ENCODE data around the gene ADCK2.
"Not testable (repeated sequence)": the region's sequence is repeated elsewhere in the genome, so short reads cannot be mapped to it uniquely, and the experiment has no call there.

The ADCK2 gene

DNA sequence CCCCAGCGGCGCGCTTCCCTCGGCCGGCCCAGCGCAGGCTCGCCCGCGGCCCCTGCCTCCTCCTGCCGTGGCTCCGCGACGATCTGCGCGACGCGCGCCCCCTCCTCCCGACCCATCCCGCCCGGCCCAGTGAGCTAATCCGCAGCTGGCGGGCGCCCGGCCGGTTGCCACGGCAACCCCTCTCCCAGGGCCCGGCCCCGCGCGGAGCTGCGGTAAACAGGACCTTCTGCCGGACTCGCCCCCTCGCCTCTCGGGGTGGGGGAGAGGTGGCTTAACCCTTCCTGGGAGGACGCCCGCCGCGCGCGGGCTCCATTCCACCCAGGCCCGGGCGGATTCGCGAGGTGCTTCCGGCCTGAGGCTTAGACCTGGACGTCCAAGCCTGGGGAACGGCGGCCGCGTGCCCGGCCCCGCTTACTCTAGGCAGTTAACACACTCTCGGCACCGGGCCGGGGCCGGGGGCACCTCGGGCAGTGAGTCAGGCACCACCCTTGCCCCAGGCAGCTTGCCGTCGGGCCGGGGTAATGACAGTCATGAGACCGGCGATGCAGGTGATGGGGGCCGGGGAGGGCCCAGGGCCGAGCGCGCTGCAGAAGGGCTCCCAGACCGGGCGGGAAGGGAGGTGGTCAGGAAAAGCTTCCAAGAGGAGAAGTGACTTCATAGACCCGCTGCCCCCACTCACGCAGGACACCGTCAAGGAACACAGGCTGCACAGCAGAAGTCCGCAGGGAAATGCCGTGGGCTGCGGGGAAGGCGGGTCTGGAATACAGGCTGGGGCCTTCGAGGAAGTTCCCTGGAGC lies 31.8 kb upstream of the ADCK2 start, which contains the start of gene DENND2A:
TSS of gene DENND2A (minus strand) at position 87 of the 797 bp plus-strand sequence. CDS start 38,416 bp downstream, outside the sequence.
- peak; percentile 35 to 40 for ATAC-seq (replicated peaks)
- Mint-ChIP-seq H3K4me1 (peaks cover 18 to 24% of the 10 kb centered on the region in 2 donors), H3K4me3 (peak within 1 kb of the TSS; percentile 87 to 89), H3K27me3 (peaks cover 56 to 68% of the 10 kb centered on the region in 2 donors), H3K9me3 (no peaks in the 10 kb centered on the region), H3K27ac (no peak within 1 kb of the TSS), H3K36me3 (peaks cover 0 to 4% of the 10 kb centered on the region in 2 donors)
- DNase-seq = no peak

DNA sequence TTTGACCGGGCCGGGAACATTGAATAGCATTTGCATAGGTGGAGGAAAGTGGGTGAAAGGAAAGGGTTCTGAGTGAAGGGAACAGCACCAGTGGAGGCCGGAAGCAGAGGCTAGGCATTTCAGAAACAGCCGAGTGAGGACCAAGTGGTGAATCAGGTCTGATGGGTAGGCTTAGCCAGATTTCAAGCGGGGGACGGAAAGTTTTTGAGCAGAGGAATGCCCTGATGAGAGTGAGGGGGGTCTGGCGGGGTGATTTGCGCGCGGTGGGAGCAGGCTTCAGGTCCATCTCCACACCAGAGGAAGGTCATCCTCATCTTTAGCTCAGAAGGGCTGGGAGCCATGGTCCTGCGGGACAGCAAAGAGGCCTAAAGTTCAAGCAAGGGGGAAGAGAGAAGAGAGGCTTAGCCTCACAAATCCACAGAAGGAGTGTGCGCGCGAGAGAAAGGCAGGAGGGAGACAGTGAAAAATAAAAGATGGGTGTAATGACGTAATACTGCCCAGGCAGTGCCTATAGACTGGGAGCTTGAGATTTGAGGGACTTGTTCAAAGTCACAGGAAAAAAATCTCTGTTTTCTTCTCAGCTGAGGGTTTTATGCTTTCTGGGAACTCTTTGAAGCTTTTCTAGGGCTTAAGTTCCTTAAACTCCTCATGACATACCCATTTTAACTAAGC lies 31.1 kb upstream of the ADCK2 start:
- Mint-ChIP-seq H3K27ac (no peak overlapping the region), H3K36me3 (peaks cover 0 to 3% of the 10 kb centered on the region in 2 donors), H3K9me3 (no peaks in the 10 kb centered on the region), H3K27me3 (peaks cover 51 to 61% of the 10 kb centered on the region in 2 donors), H3K4me1 (peaks cover 19 to 27% of the 10 kb centered on the region in 2 donors), H3K4me3 (peak overlapping the region in 1 of 2 donors; percentile 53)
- no peak for DNase-seq
- ATAC-seq (replicated peaks) = no peak

DNA sequence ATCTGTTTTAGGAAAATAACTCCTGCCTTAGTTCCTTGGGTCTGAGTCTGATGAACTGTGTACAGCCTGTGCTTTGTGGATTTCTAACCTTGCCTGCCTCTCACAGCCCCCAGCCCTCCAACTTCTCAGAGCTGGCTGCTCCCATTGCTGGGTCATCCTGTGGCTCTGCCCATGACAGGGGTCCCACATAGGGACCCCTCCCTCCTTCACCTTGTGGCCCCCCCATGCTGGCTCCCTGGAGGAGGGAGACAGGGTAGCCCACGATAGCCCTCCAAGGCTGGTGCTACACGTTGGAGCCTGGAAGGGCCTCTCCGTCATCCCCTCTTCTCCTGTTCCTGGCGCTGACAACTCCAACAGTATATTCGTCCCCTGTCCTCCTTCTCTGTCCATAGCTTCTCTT lies 29.3 kb upstream of the ADCK2 start:
- ATAC-seq (replicated peaks) (no peak), DNase-seq (no peak)
- Mint-ChIP-seq H3K4me3 (no peak overlapping the region), H3K36me3 (peaks cover 0 to 3% of the 10 kb centered on the region in 2 donors), H3K4me1 (peaks cover 24 to 34% of the 10 kb centered on the region in 2 donors), H3K27me3 (peaks cover 41 to 46% of the 10 kb centered on the region in 2 donors), H3K9me3 (no peaks in the 10 kb centered on the region), H3K27ac (no peak overlapping the region)

DNA sequence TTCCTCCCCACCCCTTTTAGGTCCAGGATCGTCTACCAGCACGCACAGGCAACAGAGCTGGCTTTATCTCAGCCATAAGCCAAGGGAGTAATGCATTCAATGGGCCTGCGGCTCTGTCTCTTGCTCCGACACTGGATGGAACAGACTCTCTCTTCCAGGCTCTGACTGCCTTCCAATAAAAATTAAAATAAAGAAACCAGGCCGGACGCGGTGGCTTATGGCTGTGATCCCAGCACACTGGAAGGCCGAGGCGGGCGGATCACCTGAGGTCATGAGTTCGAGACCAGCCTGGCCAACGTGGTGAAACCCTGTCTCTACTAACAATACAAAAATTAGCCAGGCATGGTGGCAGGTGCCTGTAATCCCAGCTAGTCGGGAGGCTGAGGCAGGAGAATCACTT lies 28.0 kb upstream of the ADCK2 start:
- peaks cover 18 to 26% of the 10 kb centered on the region in 2 donors for H3K4me1 Mint-ChIP-seq
- not testable (repeated sequence) for H3K27ac Mint-ChIP-seq; H3K9me3 Mint-ChIP-seq; ATAC-seq (replicated peaks); H3K36me3 Mint-ChIP-seq; H3K4me3 Mint-ChIP-seq; DNase-seq
- peaks cover 29 to 33% of the 10 kb centered on the region in 2 donors for H3K27me3 Mint-ChIP-seq

DNA sequence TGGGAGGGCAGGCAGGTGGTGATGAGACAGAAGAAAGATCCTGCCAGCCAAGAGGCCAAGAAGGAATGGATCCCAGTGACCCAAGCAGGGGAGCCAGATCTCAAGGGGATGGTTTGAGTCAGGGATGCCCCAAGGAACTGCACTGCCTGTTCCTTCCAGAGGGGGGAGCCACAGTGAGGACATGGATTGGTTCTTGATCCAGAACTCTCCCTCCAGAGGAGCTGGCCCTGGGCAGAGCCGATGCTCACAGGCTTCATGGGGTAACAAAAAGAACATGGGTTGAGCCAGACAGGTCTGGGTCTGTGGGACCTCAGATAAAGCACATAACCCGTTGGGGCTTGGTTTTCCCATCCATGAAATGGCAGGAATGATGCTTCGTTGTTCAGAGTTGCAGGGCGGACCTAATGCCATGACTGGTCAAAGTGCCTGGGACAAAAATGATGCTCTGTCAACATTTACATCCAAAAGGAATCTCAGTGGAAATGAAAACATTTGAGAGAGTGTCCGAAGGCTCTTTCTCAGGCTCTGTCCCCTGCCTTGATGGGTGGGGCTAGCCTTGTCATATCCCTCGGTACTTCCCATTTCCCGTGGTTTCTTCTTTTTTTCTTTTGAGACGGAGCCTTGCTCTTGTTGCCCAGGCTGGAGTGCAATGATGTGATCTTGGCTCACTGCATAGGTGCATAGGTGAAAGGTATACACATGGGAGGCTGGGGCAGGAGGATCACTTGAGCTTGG lies 27.4 kb upstream of the ADCK2 start:
- Mint-ChIP-seq H3K9me3 (no peaks in the 10 kb centered on the region), H3K27ac (no peak overlapping the region), H3K27me3 (peaks cover 24 to 27% of the 10 kb centered on the region in 2 donors), H3K4me1 (peaks cover 15 to 21% of the 10 kb centered on the region in 2 donors), H3K36me3 (peaks cover 0 to 3% of the 10 kb centered on the region in 2 donors), H3K4me3 (no peak overlapping the region)
- ATAC-seq (replicated peaks) (no peak), DNase-seq (no peak)

DNA sequence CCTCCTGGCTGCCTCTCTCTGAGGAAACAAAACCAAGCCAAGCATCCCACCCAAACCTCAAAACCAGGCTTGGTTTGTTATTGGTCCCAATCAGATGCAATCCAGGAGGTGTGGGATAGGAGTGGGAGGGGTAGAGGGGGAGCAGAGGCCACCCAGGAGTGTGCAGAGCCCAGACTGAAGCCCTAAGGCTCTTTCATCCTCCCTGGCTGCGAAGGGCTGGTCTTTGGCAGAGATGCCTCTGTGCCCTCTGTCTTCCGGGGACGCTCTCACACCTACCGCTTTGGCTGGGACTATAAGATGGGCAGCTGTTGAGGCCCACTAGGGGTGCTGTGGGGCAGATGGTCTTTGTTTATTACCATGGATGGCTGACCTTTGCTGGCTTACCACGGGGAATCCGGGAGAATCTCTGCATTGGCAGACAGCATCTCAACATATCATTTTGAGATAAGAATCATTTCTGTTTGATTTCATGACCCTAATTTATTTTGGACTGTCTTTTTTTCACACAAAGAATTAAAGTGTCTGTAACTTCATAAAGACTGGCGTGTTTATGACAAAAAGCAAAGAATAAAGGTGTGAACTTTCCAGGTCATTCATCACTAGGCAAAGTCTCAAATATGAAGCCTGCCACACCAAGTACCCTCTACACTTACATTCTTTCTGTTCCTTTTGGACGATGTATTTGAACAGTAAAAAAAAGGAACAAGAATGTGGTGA lies 25.7 kb upstream of the ADCK2 start:
- Mint-ChIP-seq H3K27ac (peak overlapping the region; percentile 2), H3K9me3 (no peaks in the 10 kb centered on the region), H3K4me3 (no peak overlapping the region), H3K27me3 (peaks cover 16 to 17% of the 10 kb centered on the region in 2 donors), H3K4me1 (peaks cover 8 to 10% of the 10 kb centered on the region in 2 donors), H3K36me3 (peaks cover 0 to 3% of the 10 kb centered on the region in 2 donors)
- DNase-seq (no peak), ATAC-seq (replicated peaks) (peak; percentile 96 to 97)

DNA sequence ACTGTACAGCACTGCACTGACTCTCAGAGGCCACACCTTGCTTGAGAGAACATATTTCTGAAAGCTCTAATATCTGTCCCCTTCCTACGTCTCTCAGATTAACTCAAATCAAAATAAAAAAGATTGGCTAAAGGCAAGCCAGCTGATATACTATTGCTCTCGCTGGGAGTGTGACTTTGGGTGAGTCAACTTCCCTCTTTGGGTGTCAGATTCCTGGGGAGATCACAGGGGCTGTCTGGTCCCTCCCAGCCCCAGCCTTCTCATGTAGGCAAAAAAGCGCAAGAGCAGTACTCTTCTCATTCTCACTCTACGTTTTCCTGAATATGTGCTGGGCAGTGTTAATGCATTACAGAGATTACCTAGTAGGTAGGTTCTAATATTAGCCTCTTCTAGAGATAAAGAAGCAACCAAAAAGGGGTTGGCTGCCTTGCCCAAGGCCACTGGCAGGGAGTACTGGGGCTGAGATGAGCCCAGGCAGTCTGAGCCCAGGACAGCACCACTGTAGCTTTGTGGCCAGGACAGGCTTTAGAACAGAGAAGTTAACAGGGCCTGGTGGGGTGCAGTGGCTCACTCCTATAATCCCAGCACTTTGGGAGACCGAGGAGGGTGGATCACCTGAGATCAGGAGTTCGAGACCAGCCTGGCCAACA lies 23.1 kb upstream of the ADCK2 start:
- Mint-ChIP-seq H3K27ac (no peak overlapping the region), H3K4me1 (peaks cover 12 to 18% of the 10 kb centered on the region in 2 donors), H3K27me3 (peaks cover 4 to 8% of the 10 kb centered on the region in 2 donors), H3K36me3 (no peaks in the 10 kb centered on the region), H3K4me3 (no peak overlapping the region), H3K9me3 (no peaks in the 10 kb centered on the region)
- DNase-seq (no peak), ATAC-seq (replicated peaks) (no peak)

DNA sequence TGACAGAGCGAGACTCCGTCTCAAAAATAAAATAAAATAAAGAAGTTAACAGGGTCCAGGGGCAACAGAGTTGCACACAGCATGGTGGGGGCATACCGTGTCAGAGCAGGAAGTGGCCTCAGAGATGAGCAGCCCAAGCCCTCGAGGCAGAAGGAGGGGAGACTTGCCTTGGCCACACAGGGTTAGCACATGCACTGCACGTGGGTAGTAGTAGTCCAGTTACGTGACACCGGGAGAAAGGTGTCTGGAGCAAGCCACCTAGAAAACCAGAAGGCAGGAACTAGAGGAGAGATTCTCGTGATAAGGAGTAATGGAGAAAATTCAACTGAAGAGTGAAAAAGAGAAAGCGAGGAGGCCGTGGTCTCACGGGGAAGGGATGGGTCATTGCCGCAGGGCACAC lies 22.4 kb upstream of the ADCK2 start:
- peaks cover 15 to 18% of the 10 kb centered on the region in 2 donors for H3K4me1 Mint-ChIP-seq
- H3K27ac Mint-ChIP-seq = no peak overlapping the region
- no peak overlapping the region for H3K4me3 Mint-ChIP-seq
- H3K9me3 Mint-ChIP-seq = no peaks in the 10 kb centered on the region
- DNase-seq (no peak), ATAC-seq (replicated peaks) (no peak)
- H3K36me3 Mint-ChIP-seq = no peaks in the 10 kb centered on the region
- H3K27me3 Mint-ChIP-seq = peaks cover 4 to 6% of the 10 kb centered on the region in 2 donors

DNA sequence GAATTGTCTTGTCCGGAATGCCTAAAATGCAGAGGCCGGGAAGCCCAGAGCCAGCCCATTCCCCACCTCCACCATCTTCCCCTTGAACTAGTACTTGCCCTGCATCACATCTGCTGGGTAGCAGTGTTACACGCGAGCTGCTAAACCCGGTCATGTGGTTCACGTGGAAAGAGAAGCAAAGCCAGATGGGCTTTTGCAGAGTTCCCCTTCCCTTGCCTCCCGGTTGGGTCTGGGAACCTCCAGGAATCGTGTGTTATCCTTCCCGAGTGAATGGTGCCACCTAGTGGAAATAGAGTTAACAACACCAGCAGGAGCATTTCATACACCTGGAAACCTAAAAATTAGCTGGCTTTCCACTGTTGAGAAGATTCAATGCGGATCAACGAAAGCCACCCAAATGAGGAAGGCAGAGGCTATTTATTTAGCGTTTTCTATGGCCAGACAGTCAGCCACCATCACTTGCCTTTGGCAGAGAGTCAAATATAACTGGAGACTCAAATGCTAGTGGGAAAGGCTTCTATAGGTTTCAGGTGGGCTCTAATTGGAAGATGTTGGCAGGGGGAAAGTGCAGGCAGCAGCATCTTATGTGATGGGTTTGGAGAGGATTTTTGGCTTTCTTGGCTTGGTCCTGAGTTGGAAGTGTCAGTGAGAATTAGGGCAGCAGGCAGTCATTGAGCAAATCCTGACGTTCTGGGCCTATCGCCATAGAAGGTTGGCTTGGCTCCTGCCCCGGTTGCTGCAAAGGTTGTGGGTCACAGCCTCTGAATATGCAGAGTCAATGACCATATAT lies 19.2 kb upstream of the ADCK2 start:
- no peaks in the 10 kb centered on the region for H3K36me3 Mint-ChIP-seq
- DNase-seq (no peak), ATAC-seq (replicated peaks) (peak in 1 of 2 donors; percentile 28)
- H3K9me3 Mint-ChIP-seq = no peaks in the 10 kb centered on the region
- peaks cover 25 to 27% of the 10 kb centered on the region in 2 donors for H3K4me1 Mint-ChIP-seq
- peak overlapping the region; percentile 16 for H3K27ac Mint-ChIP-seq
- H3K27me3 Mint-ChIP-seq = peaks cover 6 to 8% of the 10 kb centered on the region in 2 donors
- H3K4me3 Mint-ChIP-seq = peak overlapping the region in 1 of 2 donors; percentile 22

DNA sequence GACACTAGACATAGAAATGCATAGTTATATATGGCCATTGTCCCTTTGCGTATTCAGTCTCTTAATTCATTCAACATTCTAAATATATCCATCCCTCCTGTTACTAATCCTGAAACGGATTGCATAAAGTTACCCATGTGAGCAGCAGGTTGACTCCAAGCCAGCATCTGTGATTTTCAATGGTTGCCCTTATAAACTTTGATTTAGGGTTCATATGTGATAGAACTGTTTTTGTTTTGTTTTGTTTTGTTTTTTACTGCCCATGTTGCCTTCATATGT lies 18.7 kb upstream of the ADCK2 start:
- DNase-seq (no peak), ATAC-seq (replicated peaks) (no peak)
- Mint-ChIP-seq H3K27me3 (peaks cover 6 to 8% of the 10 kb centered on the region in 2 donors), H3K4me3 (no peak overlapping the region), H3K4me1 (peaks cover 25 to 27% of the 10 kb centered on the region in 2 donors), H3K27ac (no peak overlapping the region), H3K9me3 (no peaks in the 10 kb centered on the region), H3K36me3 (no peaks in the 10 kb centered on the region)

DNA sequence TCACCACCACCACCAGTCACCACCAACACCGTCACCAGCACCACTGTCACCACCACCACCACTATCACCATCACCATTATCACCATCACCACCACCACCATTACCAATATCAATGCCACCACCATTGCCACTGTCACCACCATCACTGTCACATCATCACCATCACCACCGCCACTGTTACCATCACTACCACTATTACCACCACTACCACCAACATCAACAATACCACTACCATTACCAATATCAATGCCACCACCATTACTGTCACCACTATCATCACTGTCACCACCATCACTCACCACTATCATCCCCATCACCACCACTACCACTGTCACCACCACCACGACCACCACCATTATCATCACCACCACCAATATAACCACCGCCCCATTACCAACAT lies 18.1 kb upstream of the ADCK2 start:
- Mint-ChIP-seq H3K4me1 (peaks cover 25 to 27% of the 10 kb centered on the region in 2 donors), H3K36me3 (no peaks in the 10 kb centered on the region), H3K9me3 (no peaks in the 10 kb centered on the region), H3K4me3 (no peak overlapping the region), H3K27ac (no peak overlapping the region), H3K27me3 (peaks cover 6 to 8% of the 10 kb centered on the region in 2 donors)
- DNase-seq (no peak), ATAC-seq (replicated peaks) (no peak)

DNA sequence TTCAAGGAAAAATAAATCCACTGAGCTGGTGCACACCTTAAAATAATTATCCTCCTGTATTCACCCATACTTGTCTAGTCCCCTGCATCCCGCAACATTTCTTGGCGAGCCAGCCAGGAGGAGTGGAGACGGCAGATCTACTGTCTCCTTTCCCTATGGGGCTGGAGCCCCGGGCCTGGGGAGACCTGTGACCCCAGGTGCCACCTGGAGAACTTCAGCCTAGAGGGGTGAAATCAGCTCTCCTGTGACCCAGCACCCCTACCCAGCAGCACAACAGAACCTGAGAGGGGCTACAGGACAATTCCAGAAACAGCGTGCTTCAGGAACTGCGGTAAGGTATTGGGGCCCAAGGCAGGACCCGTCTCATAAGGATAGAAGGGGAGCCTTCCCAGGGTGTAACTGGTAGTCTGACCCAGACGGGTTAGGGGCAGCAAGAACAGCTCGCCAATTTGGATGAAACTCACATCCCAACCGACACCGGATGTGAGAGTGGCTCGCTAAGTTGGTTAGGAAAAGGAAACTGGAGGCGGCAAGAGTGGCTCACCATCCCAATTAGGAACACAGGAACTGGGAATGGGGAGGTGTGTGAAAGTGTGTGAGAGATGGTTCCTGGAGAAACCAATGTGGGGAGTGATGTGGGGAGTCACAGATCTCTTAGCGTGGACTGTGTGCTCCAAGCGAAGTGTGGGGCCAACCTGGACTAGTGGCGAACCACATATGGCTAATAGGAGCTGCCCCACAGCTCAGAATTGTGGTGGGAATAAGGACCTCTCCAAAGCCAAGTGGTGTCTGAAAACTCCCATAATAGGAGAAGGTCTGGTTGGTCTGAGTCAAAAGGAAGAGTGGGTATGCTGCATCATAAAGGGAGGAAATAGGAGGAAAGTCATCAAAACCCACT lies 17.0 kb upstream of the ADCK2 start:
- Mint-ChIP-seq H3K4me1 (peaks cover 25 to 27% of the 10 kb centered on the region in 2 donors), H3K27ac (peak overlapping the region; percentile 94), H3K27me3 (peaks cover 4 to 6% of the 10 kb centered on the region in 2 donors), H3K4me3 (peak overlapping the region; percentile 81 to 84), H3K36me3 (no peaks in the 10 kb centered on the region), H3K9me3 (no peaks in the 10 kb centered on the region)
- ATAC-seq (replicated peaks) (no peak), DNase-seq (no peak)
